ENCODE results near the gene RSU1.
"Not testable (repeated sequence)": the region's sequence is repeated elsewhere in the genome, so short reads cannot be mapped to it uniquely, and the experiment has no call there.

RSU1 gene

DNA sequence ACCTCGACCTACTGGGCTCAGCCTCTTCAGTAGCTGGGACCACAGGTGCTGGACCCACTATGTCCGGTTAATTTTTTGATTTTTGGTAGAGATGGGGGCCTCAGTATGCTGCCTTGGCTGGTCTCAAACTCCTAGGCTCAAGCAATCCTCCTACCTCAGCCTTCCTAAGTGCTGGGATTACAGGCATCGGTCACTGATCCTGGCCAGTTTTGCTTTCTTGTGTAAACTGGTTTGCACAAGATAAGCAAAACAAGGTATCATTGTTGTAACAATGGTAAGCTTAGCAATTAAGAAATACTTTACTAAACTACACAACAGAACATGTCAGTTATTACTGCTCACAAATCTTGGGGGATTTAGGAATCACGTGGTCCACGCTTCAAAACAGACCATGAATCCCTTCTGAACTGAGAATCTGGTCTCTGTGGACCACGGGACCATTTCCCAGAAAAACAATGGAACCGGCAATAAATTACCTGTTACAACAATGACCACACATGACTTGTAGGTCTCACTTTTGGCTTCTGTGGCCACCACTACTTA is 36.8 kb downstream of the RSU1 start:
- no peak for DNase-seq (ENCODE audit: low read depth)

GRCh38 chr10:16779384-16779915 is 37.8 kb downstream of the RSU1 start:
- peak; percentile 58 for DNase-seq (ENCODE audit: low read depth)

DNA sequence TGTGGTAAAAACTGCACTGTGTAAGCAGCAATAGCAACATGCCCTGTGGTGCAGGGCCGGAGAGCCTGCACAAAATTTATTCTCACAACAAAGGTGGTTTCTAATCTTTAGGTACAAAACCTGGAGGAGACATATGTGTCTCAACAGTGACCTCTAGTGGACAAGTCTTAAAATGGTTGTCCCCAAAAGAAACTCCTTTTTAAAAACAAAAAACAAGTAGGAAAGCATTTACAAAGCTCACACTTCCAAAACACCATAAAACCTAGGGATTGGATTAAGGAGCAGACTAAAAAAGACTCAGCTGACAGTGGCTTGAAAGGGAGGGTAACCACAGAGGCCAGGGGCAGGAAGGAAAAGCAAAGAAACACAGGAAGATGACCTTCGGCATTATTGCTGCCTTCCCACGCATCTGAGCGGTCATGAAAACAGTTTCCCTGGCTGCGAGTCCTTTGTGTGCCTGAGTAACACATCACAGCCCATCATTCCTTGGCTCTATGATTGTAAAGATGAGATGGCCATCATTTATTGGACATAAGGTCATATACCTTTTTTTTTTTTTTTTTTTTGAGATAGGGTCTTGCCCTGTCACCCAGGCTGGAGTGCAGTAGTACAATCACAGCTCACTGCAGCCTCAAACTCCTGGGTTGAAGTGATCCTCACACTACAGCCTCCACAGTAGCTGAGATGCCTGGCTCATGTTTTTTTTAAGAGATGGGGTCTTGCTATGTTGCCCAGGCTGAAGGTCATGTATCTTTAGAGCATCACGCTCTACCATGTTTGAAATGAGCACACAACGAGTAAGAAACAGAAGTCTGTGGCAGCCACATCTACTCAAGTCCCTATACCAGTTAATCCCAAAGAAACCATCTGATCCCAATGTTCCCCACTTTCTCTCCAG is 39.5 kb downstream of the RSU1 start:
- no peak for DNase-seq (ENCODE audit: low read depth)

DNA sequence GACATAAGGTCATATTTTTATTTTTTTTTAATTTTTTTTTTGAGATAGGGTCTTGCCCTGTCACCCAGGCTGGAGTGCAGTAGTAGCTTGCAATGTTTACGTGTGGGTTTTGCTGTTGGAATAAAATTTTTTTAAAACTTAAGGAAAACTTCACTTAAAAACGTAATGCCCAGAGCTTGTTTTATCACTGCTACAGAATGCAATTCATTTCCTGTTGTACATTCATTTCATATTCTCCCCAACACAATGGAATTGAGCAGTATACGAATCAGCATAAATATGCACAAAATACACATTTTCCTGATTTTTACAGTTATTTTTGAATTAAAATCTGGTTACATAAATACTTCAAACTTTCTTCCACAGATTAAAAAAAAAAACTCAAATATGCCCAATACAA is 40.3 kb downstream of the RSU1 start:
- no peak for DNase-seq (ENCODE audit: low read depth)

DNA sequence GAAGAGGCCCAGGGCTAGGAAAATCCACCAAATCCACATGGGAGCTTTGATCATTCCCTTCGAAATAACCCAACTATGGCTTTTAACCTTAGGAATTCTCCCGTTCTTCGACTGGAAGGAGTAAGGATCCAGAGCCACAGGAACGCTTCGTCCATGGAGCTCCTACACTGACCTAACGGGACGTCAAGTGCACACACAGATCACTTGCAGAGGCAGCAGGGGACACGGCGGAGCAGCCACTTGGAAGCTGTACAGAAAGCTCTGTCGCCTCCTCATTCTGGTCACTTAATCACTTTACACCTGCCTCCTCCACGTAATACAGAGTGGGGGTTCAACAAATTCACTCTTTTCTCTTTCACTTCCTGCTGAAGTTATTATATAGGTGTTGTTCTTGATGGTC is 43.9 kb downstream of the RSU1 start:
- no peak for DNase-seq (ENCODE audit: low read depth)

- DNase-seq (ENCODE audit: low read depth): no peak
Observed at GRCh38 chr10:16770670-16771069, 46.6 kb downstream of the RSU1 start.

DNA sequence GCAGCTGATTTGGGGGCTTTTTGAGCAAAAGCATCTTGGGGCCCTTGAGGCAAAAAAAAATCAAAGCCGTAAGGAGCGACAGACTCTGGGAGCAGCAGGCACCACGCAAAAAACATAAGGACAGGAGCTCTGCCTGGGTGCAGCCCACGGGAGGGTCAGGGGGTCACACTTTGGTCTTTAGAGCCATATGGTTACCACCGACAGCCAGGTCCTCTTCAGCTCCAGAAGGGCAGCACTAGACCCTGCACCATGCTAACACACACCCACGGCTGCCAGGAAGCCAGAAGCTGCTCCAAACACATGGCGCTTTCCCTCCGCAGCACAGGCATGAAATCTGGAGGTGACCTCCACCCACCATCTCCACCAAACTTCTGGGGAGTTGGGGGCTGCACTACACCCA is 47.1 kb downstream of the RSU1 start:
- DNase-seq (ENCODE audit: low read depth): no peak

- DNase-seq (ENCODE audit: low read depth): no peak
Observed at GRCh38 chr10:16769331-16769730, 47.9 kb downstream of the RSU1 start.

GRCh38 chr10:16768702-16769101 is 48.5 kb downstream of the RSU1 start:
- DNase-seq (ENCODE audit: low read depth): no peak

GRCh38 chr10:16765509-16766375 is 51.5 kb downstream of the RSU1 start:
- DNase-seq (ENCODE audit: low read depth): no peak

GRCh38 chr10:16761300-16761699 is 55.9 kb downstream of the RSU1 start:
- DNase-seq (ENCODE audit: low read depth): no peak

GRCh38 chr10:16756561-16757221 is 60.5 kb downstream of the RSU1 start:
- no peak for DNase-seq (ENCODE audit: low read depth)

DNA sequence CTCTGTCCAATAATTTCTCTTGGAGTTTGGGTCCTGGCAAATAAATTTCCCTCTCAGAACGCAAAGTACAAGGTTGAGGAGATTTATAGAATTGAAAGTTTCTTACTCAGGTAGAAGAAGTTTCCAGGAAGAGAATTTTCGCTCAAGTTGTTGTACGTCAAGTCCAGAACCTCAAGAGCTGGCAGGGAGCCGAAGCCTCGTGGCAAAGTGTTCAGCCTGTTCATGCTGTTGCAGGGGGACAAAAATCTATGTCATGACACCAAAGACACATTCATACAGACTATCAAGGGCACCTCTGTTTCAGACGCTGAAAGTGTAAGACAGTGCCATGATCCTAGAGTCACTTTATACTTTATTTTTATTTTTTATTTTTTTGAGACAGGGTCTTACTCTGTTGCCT is 62.5 kb downstream of the RSU1 start:
- DNase-seq (ENCODE audit: low read depth): no peak

- not testable (repeated sequence) for DNase-seq (ENCODE audit: low read depth)
Observed at GRCh38 chr10:16752849-16753248, 64.4 kb downstream of the RSU1 start.

GRCh38 chr10:16752099-16752498 is 65.1 kb downstream of the RSU1 start:
- no peak for DNase-seq (ENCODE audit: low read depth)

- DNase-seq (ENCODE audit: low read depth): no peak
Observed at GRCh38 chr10:16751244-16751643, 66.0 kb downstream of the RSU1 start.

DNA sequence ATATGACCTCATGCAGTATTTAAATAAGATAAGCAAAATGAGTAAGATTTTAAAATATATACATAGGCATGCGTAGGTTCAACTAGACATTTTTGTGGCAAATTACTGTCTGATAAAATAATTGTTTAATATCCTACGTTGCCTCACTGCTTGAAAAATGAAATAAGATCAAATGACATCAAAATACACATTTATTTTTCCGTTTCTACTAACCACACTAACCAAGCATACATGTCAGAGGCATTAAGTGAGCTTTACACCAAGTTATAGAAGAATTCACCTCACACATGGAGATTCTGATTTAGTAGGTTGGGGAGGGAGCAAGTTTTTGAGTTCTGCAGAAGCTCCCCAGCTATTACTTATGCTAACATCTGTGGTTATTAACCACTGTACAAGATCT is 66.8 kb downstream of the RSU1 start:
- DNase-seq (ENCODE audit: low read depth): no peak

DNA sequence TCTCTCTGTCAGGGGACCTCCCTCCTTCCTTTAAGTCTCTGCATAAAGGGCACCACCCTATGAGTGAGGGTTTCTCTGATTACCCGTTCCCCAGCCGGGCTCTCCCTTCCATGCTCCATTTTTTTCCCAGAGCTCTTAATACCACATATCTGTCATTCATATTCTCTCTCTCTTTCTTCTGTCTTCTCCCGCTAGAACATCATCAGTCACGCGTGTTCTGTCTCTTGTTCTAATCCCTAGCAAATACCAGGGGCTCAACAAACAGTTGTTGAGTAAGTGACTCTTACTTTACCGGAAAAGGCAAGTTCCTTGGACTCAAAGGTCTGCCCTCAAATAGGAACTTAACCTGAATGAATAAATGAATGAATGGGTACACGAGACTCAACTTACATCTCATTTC is 68.5 kb downstream of the RSU1 start:
- DNase-seq (ENCODE audit: low read depth): no peak

DNA sequence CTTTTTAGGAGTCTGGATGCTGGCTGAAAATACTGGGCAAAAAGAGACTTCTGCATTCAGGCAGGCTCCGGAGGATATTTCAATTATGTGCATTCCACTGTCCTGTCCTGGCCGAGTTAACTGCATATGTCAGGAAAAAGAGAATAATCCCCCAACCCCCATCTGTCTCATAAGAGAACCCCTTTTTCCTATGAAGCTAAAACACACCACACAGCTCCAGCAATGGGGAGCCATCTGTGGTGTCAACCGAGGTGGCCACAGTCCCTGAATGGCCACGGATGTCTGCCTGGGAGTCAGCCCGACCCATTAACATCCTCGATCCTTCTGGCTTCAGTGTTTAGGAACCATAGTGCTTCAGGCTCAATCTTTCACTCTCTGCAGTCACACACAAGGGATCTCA is 70.4 kb downstream of the RSU1 start:
- no peak for DNase-seq (ENCODE audit: low read depth)

GRCh38 chr10:16745061-16745460 is 72.2 kb downstream of the RSU1 start:
- DNase-seq (ENCODE audit: low read depth): no peak

- DNase-seq (ENCODE audit: low read depth): no peak
Observed at GRCh38 chr10:16742165-16742960, 74.9 kb downstream of the RSU1 start.
